Naive thymus-derived CD4-positive, alpha-beta T cell (primary cell): Measurements from ENCODE around the gene RGMB. TPM values are rescaled to one million over a fixed set of nuclear protein-coding genes. Genes with fewer than 3 reads are reported as not detected.
A peak's percentile ranks its signal among the peaks of the same experiment; 100 is the strongest.

Experiments
- ATAC-seq: fragments of 150-1000 bp; cut with Tn5 transposase; 2 replicates; pipeline ENCODE4 v1.10.0; 2021; ENCODE audit warnings: mild to moderate bottlenecking, moderate library complexity
- CTCF ChIA-PET: fragments of 350-600 bp; sonication (Branson Sonifier 250); formaldehyde crosslinking; loops from one replicate; lab custom pipeline; 2021; ENCODE audit warnings: antibody characterized with exemption; lab: Charles Lee
- POLR2A ChIA-PET: fragments of 350-600 bp; sonication (Branson Sonifier 250); formaldehyde crosslinking; loops from one replicate; lab custom pipeline; 2021; ENCODE audit warnings: antibody characterized with exemption, inconsistent platforms; lab: Charles Lee
- DNase-seq, 9 donors: peaks; one replicate each; pipeline versions ENCODE4 v3.0.0 to v3.0.0-alpha.2; 2020 to 2022; ENCODE audit warnings: mixed read lengths in 1 of 9
- H3K27ac ChIP-seq: one replicate; pipeline ENCODE4 v1.7.0; 2013; ENCODE audit warnings: mild to moderate bottlenecking, low read depth, low read length, moderate library complexity
- H3K27me3 ChIP-seq, 2 donors: one replicate each; pipeline ENCODE4 v1.7.0; 2013; ENCODE audit warnings: low read length in 2 of 2, mild to moderate bottlenecking in 2 of 2, moderate library complexity in 2 of 2; ENCODE audit not compliant: control insufficient read depth in 2 of 2, insufficient read depth in 2 of 2
- H3K36me3 ChIP-seq, 3 experiments: 1 replicate in 2 of 3; 2 replicates in 1 of 3; pipeline ENCODE4 v1.7.0; 2013; ENCODE audit warnings: low read length in 3 of 3, mild to moderate bottlenecking in 3 of 3, moderate library complexity in 1 of 3; ENCODE audit not compliant: insufficient read depth in 3 of 3, control insufficient read depth in 2 of 3
- H3K4me1 ChIP-seq, 2 donors: one replicate each; pipeline ENCODE4 v1.7.0; 2013; ENCODE audit warnings: low read length in 2 of 2, mild to moderate bottlenecking in 2 of 2, moderate library complexity in 1 of 2; ENCODE audit not compliant: control insufficient read depth in 2 of 2, insufficient read depth in 2 of 2
- H3K4me3 ChIP-seq: 2 replicates; pipeline ENCODE4 v1.7.0; 2013; ENCODE audit warnings: mild to moderate bottlenecking, low read length
- H3K9me3 ChIP-seq, 3 experiments: 1 replicate in 2 of 3; 2 replicates in 1 of 3; pipeline ENCODE4 v1.7.0; 2013; ENCODE audit warnings: low read length in 3 of 3; ENCODE audit not compliant: control insufficient read depth in 2 of 3
- H3K27ac Mint-ChIP-seq, 9 donors: one replicate each; pipeline ENCODE4 v1.8.0; 2020 to 2022; ENCODE audit warnings: mixed read lengths in 9 of 9, mild to moderate bottlenecking in 8 of 9, moderate library complexity in 5 of 9, inconsistent platforms in 2 of 9
- H3K27me3 Mint-ChIP-seq, 5 donors: one replicate each; pipeline ENCODE4 v1.8.0; 2021 to 2022; ENCODE audit warnings: mixed read lengths in 5 of 5, mild to moderate bottlenecking in 1 of 5
- H3K36me3 Mint-ChIP-seq, 5 donors: one replicate each; pipeline ENCODE4 v1.8.0; 2020 to 2022; ENCODE audit warnings: mixed read lengths in 5 of 5, mild to moderate bottlenecking in 3 of 5, inconsistent platforms in 1 of 5
- H3K4me1 Mint-ChIP-seq, 7 donors: one replicate each; pipeline ENCODE4 v1.8.0; 2020 to 2022; ENCODE audit warnings: mixed read lengths in 7 of 7, mild to moderate bottlenecking in 3 of 7, inconsistent platforms in 1 of 7
- H3K4me3 Mint-ChIP-seq, 10 donors: one replicate each; pipeline ENCODE4 v1.8.0; 2020 to 2022; ENCODE audit warnings: mild to moderate bottlenecking in 10 of 10, mixed read lengths in 10 of 10, moderate library complexity in 6 of 10, inconsistent platforms in 2 of 10
- H3K9me3 Mint-ChIP-seq, 11 donors: one replicate each; pipeline ENCODE4 v1.8.0; 2020 to 2022; ENCODE audit warnings: mixed read lengths in 11 of 11, mild to moderate bottlenecking in 4 of 11, inconsistent platforms in 1 of 11, moderate library complexity in 1 of 11
- intact Hi-C, 2 donors: fragments of 100-400 bp; cut with micrococcal nuclease; formaldehyde crosslinking; loops; one replicate each; pipeline ENCODE4 v1.15.1; 2023
- polyA plus RNA-seq, 2 donors: library from polyadenylated mRNA; unstranded; fragments of 300-500 nt; fragmentation: Illumina TruSeq; gene quantifications; one replicate each; pipeline ENCODE4 v1.2.3, GENCODE V29; 2021
- total RNA-seq, 6 experiments: library from RNA in 5 of 6; stranded (reverse) in 5 of 6; gene quantifications; 1 replicate in 5 of 6; 2 replicates in 1 of 6; pipeline ENCODE4 v1.2.3 and lab custom pipeline; 2021 to 2026

Gene RGMB
- total and polyA plus RNA-seq, 7 experiments from 2014 or later, result 0.41 to 22.4 (median 9.5) TPM

- ATAC-seq, result no peak
Measured at GRCh38 chr5:98773214-98773463, 324 bp upstream of the RGMB start.

DNA sequence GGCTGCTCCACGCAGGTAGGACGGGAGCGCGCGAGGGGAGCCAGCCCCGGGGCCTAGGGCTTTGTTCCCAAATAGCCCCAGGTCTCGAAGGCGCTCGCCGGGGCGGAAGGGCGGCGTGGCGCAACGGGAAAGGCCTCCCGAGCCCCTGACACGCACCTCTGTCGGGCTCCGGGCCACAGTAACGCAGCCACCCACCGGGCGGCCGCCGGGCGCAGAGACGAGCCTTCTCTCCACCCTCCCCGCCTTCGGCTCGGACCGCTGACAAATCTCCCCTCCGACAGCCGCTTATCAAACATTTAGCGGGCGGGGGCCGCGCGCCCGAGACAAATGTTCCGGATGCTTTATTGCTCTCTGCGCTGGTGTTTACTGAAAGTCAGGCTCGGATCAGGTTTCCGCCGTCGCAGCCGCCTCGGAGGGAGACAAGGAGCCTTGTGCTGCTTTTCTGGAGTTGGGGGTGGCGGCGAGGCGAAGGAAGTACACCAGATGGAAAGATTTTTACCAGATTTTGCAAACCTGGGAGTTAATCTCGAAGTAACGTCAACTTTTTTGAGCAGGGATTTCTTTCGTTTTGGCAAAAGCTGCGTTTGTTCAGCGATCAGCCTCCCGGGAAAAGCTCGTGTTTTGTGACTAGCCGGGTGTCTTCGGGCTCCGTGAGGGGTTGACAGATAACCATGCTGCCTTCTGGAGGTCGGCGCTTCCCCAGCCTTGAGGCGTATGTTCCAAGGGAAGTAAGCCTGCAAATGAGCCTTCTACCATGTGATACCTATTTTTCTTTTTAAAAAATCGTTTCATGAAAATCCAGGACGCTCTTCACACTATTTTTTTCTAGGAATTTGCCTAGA is 950 bp downstream of the RGMB start:
- CTCF ChIA-PET, result interaction anchor here (2.4 kb wide), 1 partner anchor 21 kb away, joined by 10 read pairs; no protein-coding TSS in a partner anchor
- peaks cover 0 to 4% of the 10 kb centered on the region in 2 donors for H3K27me3 ChIP-seq
- peak overlapping the region; percentile 88 for H3K4me3 ChIP-seq
- peaks cover 0 to 83% (median 5%) of the 10 kb centered on the region in 5 donors for H3K27me3 Mint-ChIP-seq
- peaks cover 43 to 75% (median 65%) of the 10 kb centered on the region in 7 donors for H3K4me1 Mint-ChIP-seq
- peak; percentile 26 to 69 (median 62) for DNase-seq
- H3K27ac ChIP-seq, result peak overlapping the region; percentile 61
- ATAC-seq, result peak; percentile 6
- intact Hi-C loops, result loop anchor here (1.0 to 10.0 kb wide), 9 partner anchors 22 to 1967 kb away; partner anchors contain the start of genes ERAP1 (in 1 of the 2), FAM174A (in 1 of the 2), LNPEP (in 1 of the 2) and RIOK2 (in 1 of the 2)
- no peaks in the 10 kb centered on the region for H3K9me3 ChIP-seq
- peaks cover 18 to 29% of the 10 kb centered on the region in 2 donors for H3K4me1 ChIP-seq
- peaks cover 0 to 2% (median 0%) of the 10 kb centered on the region in 5 donors for H3K36me3 Mint-ChIP-seq
- H3K27ac Mint-ChIP-seq, result peak overlapping the region; percentile 44 to 98 (median 95)
- POLR2A ChIA-PET, result interaction anchor here (0.9 to 1.6 kb wide), 2 partner anchors 8 to 155 kb away, joined by 3 to 4 read pairs; no protein-coding TSS in a partner anchor
- H3K36me3 ChIP-seq, result no peaks in the 10 kb centered on the region
- H3K9me3 Mint-ChIP-seq, result no peaks in the 10 kb centered on the region
- H3K4me3 Mint-ChIP-seq, result peak overlapping the region; percentile 89 to 100 (median 98)

More at GRCh38 chr5:98773214-98773463, 324 bp upstream of the RGMB start:
- peak overlapping the region; percentile 75 to 98 (median 92) for H3K27ac Mint-ChIP-seq
- DNase-seq, result peak in 1 of 9 donors; percentile 73
- H3K36me3 Mint-ChIP-seq, result no peaks in the 10 kb centered on the region
- Histone ChIP-seq H3K36me3 (no peaks in the 10 kb centered on the region), H3K9me3 (no peaks in the 10 kb centered on the region), H3K27ac (peak overlapping the region; percentile 61), H3K27me3 (peaks cover 0 to 4% of the 10 kb centered on the region in 2 donors), H3K4me3 (peak overlapping the region; percentile 88), H3K4me1 (peaks cover 24 to 31% of the 10 kb centered on the region in 2 donors)
- ChIA-PET POLR2A (interaction anchor here (0.9 to 1.6 kb wide), 3 partner anchors 153 to 157 kb away, joined by 4 to 5 read pairs (median 4); partner anchors contain the start of gene CHD1), CTCF (interaction anchor here (1.6 to 2.4 kb wide), 2 partner anchors 23 to 1591 kb away, joined by 3 to 10 read pairs; partner anchors contain the start of gene RIOK2)
- peaks cover 0 to 84% (median 12%) of the 10 kb centered on the region in 5 donors for H3K27me3 Mint-ChIP-seq
- peaks cover 49 to 75% (median 66%) of the 10 kb centered on the region in 7 donors for H3K4me1 Mint-ChIP-seq
- H3K4me3 Mint-ChIP-seq, result peak overlapping the region; percentile 89 to 100 (median 97)
- intact Hi-C loops, result loop anchor here (1.0 to 10.0 kb wide), 9 partner anchors 134 to 1966 kb away; partner anchors contain the start of genes CHD1 (in 2 of the 2), FAM174A (in 2 of the 2), ERAP1 (in 1 of the 2) and LNPEP (in 1 of the 2)
- no peaks in the 10 kb centered on the region for H3K9me3 Mint-ChIP-seq

- peaks cover 0 to 75% (median 5%) of the 10 kb centered on the region in 5 donors for H3K27me3 Mint-ChIP-seq
- H3K9me3 Mint-ChIP-seq, result no peaks in the 10 kb centered on the region
- DNase-seq, result no peak
- Histone ChIP-seq H3K27me3 (peaks cover 0 to 4% of the 10 kb centered on the region in 2 donors), H3K36me3 (no peaks in the 10 kb centered on the region), H3K27ac (peak overlapping the region; percentile 61), H3K4me3 (peak overlapping the region; percentile 88), H3K4me1 (peaks cover 13 to 29% of the 10 kb centered on the region in 2 donors), H3K9me3 (no peaks in the 10 kb centered on the region)
- H3K36me3 Mint-ChIP-seq, result peaks cover 0 to 8% (median 3%) of the 10 kb centered on the region in 5 donors
- ATAC-seq, result no peak
- intact Hi-C loops, result loop anchor here (2.0 to 10.0 kb wide), 4 partner anchors 21 to 1881 kb away; partner anchors contain the start of genes FAM174A (in 1 of the 2) and LNPEP (in 1 of the 2)
- H3K4me1 Mint-ChIP-seq, result peaks cover 34 to 75% (median 62%) of the 10 kb centered on the region in 7 donors
- ChIA-PET CTCF (interaction anchor here (2.4 kb wide), 1 partner anchor 20 kb away, joined by 10 read pairs; no protein-coding TSS in a partner anchor), POLR2A (interaction anchor here (1.3 kb wide), 1 partner anchor 11 kb away, joined by 5 read pairs; no protein-coding TSS in a partner anchor)
- H3K4me3 Mint-ChIP-seq, result peak overlapping the region; percentile 89 to 100 (median 98)
- H3K27ac Mint-ChIP-seq, result peak overlapping the region in 5 of 9 donors; percentile 93 to 98 (median 95)
Measured at GRCh38 chr5:98775246-98776065, 2.0 kb downstream of the RGMB start.

DNA sequence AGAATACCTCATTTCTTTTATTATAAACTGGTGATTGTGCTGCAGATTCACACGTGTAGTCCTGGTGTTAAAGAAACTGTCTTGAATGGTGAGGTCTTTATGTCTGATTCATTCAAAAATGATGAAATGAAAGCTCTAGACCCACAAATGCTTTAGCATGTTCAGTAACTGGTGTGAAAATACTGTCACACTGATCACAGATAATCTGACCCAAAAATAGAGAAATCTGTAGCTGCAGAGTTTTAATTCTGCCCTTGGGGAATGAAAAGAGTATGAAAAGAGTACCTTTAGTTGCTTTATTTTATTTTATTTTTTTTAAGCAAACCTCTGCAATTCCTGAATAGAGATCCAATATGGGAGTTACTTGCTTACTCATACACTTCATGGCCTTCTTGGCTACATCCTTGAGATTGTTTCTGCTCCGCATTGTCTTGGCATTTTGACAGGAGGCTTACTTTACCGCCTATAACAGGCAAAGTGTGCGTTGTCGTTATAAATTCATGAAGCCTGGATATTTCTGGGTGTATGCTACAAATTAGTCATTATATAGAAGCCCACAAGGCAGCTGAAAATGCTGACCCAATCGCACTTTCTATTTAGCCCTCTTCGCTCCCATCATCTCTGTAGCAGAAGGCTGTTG is 2.7 kb downstream of the RGMB start:
- DNase-seq, result no peak
- intact Hi-C loops, result loop anchor here (10.0 kb wide), 3 partner anchors 1759 to 1881 kb away; partner anchors contain the start of genes FAM174A (in 1 of the 2) and LNPEP (in 1 of the 2)
- Mint-ChIP-seq H3K4me3 (peak overlapping the region in 9 of 10 donors; percentile 13 to 100 (median 98)), H3K4me1 (peaks cover 28 to 82% (median 58%) of the 10 kb centered on the region in 7 donors), H3K9me3 (no peaks in the 10 kb centered on the region), H3K27me3 (peaks cover 0 to 68% (median 5%) of the 10 kb centered on the region in 5 donors), H3K36me3 (peaks cover 0 to 14% (median 6%) of the 10 kb centered on the region in 5 donors), H3K27ac (peak overlapping the region in 4 of 9 donors; percentile 15 to 95 (median 51))
- no peak overlapping the region for H3K27ac ChIP-seq
- no peak overlapping the region for H3K4me3 ChIP-seq
- no peak for ATAC-seq
- peaks cover 0 to 4% of the 10 kb centered on the region in 2 donors for H3K27me3 ChIP-seq
- H3K9me3 ChIP-seq, result no peaks in the 10 kb centered on the region
- ChIA-PET CTCF (no interaction called here), POLR2A (interaction anchor here (1.3 kb wide), 1 partner anchor 10 kb away, joined by 5 read pairs; no protein-coding TSS in a partner anchor)
- peaks cover 13 to 29% of the 10 kb centered on the region in 2 donors for H3K4me1 ChIP-seq
- no peaks in the 10 kb centered on the region for H3K36me3 ChIP-seq

GRCh38 chr5:98777295-98777694 is 3.8 kb downstream of the RGMB start:
- peak overlapping the region in 3 of 10 donors; percentile 13 to 59 (median 31) for H3K4me3 Mint-ChIP-seq
- H3K9me3 Mint-ChIP-seq, result no peaks in the 10 kb centered on the region
- no peak for DNase-seq
- peaks cover 0 to 18% (median 6%) of the 10 kb centered on the region in 5 donors for H3K36me3 Mint-ChIP-seq
- Histone ChIP-seq H3K4me3 (no peak overlapping the region), H3K27me3 (peaks cover 0 to 4% of the 10 kb centered on the region in 2 donors), H3K9me3 (no peaks in the 10 kb centered on the region), H3K27ac (no peak overlapping the region), H3K4me1 (peaks cover 13 to 18% of the 10 kb centered on the region in 2 donors), H3K36me3 (peaks cover 0 to 3% (median 0%) of the 10 kb centered on the region in 3 experiments)
- H3K27ac Mint-ChIP-seq, result no peak overlapping the region
- peaks cover 0 to 56% (median 5%) of the 10 kb centered on the region in 5 donors for H3K27me3 Mint-ChIP-seq
- no peak for ATAC-seq
- POLR2A ChIA-PET, result interaction anchor here (0.6 kb wide), 3 partner anchors 25 to 1735 kb away, joined by 3 read pairs; no protein-coding TSS in a partner anchor
- CTCF ChIA-PET, result interaction anchor here (0.7 to 1.6 kb wide), 4 partner anchors 8 to 1617 kb away, joined by 3 to 15 read pairs (median 4); no protein-coding TSS in a partner anchor
- intact Hi-C loops, result loop anchor here (10.0 kb wide), 3 partner anchors 1758 to 1882 kb away; partner anchors contain the start of genes FAM174A (in 1 of the 2) and LNPEP (in 1 of the 2)
- peaks cover 17 to 78% (median 47%) of the 10 kb centered on the region in 7 donors for H3K4me1 Mint-ChIP-seq
